Esophagus squamous epithelium (tissue), 5 donors: ENCODE data around the gene ITIH1. TPM values are rescaled to one million over a fixed set of nuclear protein-coding genes. Genes with fewer than 3 reads are reported as not detected.

ENCODE experiments used
- DNase-seq: peaks from one replicate; lab custom pipeline; 2025; lab: John Stamatoyannopoulos, UW
- H3K27ac ChIP-seq, 4 donors: fragments of 200-600 bp; sonication (generic); one replicate each; pipeline ENCODE4 v1.5.1; 2016 to 2019; ENCODE audit warnings: mild to moderate bottlenecking in 1 of 4
- H3K27me3 ChIP-seq, 4 donors: fragments of 200-600 bp; sonication (generic); 1 replicate in 3 of 4; 2 replicates in 1 of 4; pipeline versions ENCODE4 v1.5.1 to v1.6.0; 2017 to 2021; ENCODE audit warnings: antibody characterized with exemption in 1 of 4
- H3K36me3 ChIP-seq, 3 donors: fragments of 200-600 bp; sonication (generic); one replicate each; pipeline ENCODE4 v1.5.1; 2016 to 2019
- H3K4me1 ChIP-seq, 3 donors: fragments of 200-600 bp; sonication (generic); one replicate each; pipeline ENCODE4 v1.5.1; 2017 to 2019
- H3K4me3 ChIP-seq, 4 donors: fragments of 200-600 bp; sonication (generic); 1 replicate in 3 of 4; 2 replicates in 1 of 4; pipeline ENCODE4 v1.5.1; 2016 to 2019; ENCODE audit warnings: mild to moderate bottlenecking in 2 of 4, moderate library complexity in 1 of 4
- H3K9me3 ChIP-seq, 3 donors: fragments of 200-600 bp; sonication (generic); one replicate each; pipeline ENCODE4 v1.5.1; 2016 to 2019
- POLR2A ChIP-seq, 4 donors: fragments of 450-650 bp; IDR thresholded peaks; one replicate each; pipeline ENCODE4 v1.6.1; 2017; ENCODE audit warnings: antibody characterized with exemption in 4 of 4, mild to moderate bottlenecking in 4 of 4, moderate library complexity in 3 of 4
- WGBS, 2 donors: methylation state at CpG; one replicate each; pipeline ENCODE4 v1.1.5; 2018; 5-methylcytosine and 5-hydroxymethylcytosine counted together
- intact Hi-C: fragments of 100-400 bp; cut with DNase I; formaldehyde crosslinking; loops from one replicate; pipeline ENCODE4 v1.15.0; 2022
- total RNA-seq, 4 donors: library from RNA; depleted of rRNA; stranded (reverse); fragments of >200 nt; gene quantifications; one replicate each; pipeline ENCODE4 v1.1.0, GENCODE V29; 2016
- TF ChIP-seq, protein P1 (sequence below), 6 experiments: fragments of 450-650 bp in 4 of 6; fragments of 200-600 bp in 2 of 6; sonication (generic) in 2 of 6; IDR thresholded peaks; one replicate each; pipeline ENCODE4 v1.5.1; 2016 to 2019; ENCODE audit warnings: antibody characterized with exemption in 6 of 6, mild to moderate bottlenecking in 4 of 6, moderate library complexity in 4 of 6
- donor health status: DM: yes; HTN: yes; CAD: no.

ITIH1 gene
- total RNA-seq, 4 donors from 2014 or later, result not detected

DNA sequence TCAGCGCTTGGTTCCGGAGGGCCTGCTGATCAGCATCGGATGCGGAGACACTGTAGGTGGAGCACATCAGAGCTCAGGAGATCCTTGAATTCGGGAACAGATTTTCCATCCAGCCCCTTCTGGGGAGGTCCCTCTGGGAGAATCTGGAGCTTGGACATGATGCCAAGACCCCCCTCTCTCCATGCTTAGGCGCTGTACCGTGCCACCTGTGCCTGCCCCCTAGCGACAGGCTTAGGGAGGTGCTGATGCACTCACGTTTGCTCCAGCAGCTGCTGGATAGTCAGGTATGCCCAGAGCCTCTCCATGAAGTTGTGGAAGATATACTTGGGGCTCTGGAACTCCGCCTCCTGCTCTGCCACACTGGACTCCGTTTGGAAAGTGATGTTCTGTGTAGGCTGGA, 43.3 kb downstream of the ITIH1 start:
- Histone ChIP-seq H3K4me3 (no peak overlapping the region), H3K27ac (no peak overlapping the region), H3K27me3 (no peaks in the 10 kb centered on the region), H3K9me3 (no peaks in the 10 kb centered on the region), H3K4me1 (no peaks in the 10 kb centered on the region), H3K36me3 (peaks cover 0 to 17% (median 0%) of the 10 kb centered on the region in 3 donors)
- WGBS, 2 donors, result 57 to 62% methylated on average over 9 of the region's 11 CpGs
- TF ChIP-seq, protein P1, sequence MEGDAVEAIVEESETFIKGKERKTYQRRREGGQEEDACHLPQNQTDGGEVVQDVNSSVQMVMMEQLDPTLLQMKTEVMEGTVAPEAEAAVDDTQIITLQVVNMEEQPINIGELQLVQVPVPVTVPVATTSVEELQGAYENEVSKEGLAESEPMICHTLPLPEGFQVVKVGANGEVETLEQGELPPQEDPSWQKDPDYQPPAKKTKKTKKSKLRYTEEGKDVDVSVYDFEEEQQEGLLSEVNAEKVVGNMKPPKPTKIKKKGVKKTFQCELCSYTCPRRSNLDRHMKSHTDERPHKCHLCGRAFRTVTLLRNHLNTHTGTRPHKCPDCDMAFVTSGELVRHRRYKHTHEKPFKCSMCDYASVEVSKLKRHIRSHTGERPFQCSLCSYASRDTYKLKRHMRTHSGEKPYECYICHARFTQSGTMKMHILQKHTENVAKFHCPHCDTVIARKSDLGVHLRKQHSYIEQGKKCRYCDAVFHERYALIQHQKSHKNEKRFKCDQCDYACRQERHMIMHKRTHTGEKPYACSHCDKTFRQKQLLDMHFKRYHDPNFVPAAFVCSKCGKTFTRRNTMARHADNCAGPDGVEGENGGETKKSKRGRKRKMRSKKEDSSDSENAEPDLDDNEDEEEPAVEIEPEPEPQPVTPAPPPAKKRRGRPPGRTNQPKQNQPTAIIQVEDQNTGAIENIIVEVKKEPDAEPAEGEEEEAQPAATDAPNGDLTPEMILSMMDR (IDR thresholded peaks at IDR 0.05), result peak in 4 of 6 experiments; percentile 9 to 45 (median 29)
- no peak for TF ChIP-seq POLR2A (IDR thresholded peaks at IDR 0.05)
- intact Hi-C loops, result no loop called here
- no peak for DNase-seq

GRCh38 chr3:52822363-52822762, 45.0 kb downstream of the ITIH1 start:
- Histone ChIP-seq H3K9me3 (no peaks in the 10 kb centered on the region), H3K4me1 (no peaks in the 10 kb centered on the region), H3K27me3 (no peaks in the 10 kb centered on the region), H3K36me3 (peaks cover 0 to 17% (median 0%) of the 10 kb centered on the region in 3 donors), H3K27ac (no peak overlapping the region), H3K4me3 (no peak overlapping the region)
- intact Hi-C loops, result no loop called here
- WGBS, 2 donors, result 84 to 87% methylated on average over 3 to 5 of the region's 5 CpGs
- TF ChIP-seq POLR2A (IDR thresholded peaks at IDR 0.05), result no peak
- TF ChIP-seq, protein P1 (IDR thresholded peaks at IDR 0.05), result no peak
- no peak for DNase-seq

DNA sequence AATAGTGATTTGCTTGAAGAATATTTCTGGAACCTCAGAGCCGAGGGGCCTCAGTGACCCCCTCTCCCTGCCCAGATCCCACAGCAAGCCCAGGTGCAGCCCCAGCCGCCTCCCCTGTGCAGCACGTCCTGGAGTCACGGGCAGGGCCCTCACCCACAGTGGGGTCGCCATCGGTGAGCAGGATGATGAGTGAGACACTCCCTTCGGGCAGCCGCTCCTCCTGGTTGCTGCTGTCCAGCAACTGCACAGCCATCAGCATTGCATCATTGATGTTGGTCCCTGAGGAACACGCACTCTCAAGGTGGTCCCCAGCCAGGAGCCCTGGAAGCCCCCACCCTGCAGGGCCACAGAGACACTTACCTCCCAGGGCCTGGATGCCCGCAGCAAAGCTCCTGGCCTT, 46.6 kb downstream of the ITIH1 start:
- intact Hi-C loops, result no loop called here
- no CpG with 5 or more reads among the region's 10 CpGs for WGBS, 2 donors

GRCh38 chr3:52827441-52827840, 50.0 kb downstream of the ITIH1 start:
- 59 to 78% methylated on average over 4 to 5 of the region's 9 CpGs for WGBS, 2 donors
- Histone ChIP-seq H3K27me3 (no peaks in the 10 kb centered on the region), H3K9me3 (no peaks in the 10 kb centered on the region), H3K4me3 (no peak overlapping the region), H3K4me1 (peaks cover 0 to 24% (median 19%) of the 10 kb centered on the region in 3 donors), H3K36me3 (peaks cover 0 to 17% (median 0%) of the 10 kb centered on the region in 3 donors), H3K27ac (no peak overlapping the region)
- DNase-seq, result no peak
- TF ChIP-seq, protein P1 (IDR thresholded peaks at IDR 0.05), result no peak
- TF ChIP-seq POLR2A (IDR thresholded peaks at IDR 0.05), result no peak
- intact Hi-C loops, result no loop called here

More for the DNA sequence above, 46.6 kb downstream of the ITIH1 start:
- Histone ChIP-seq H3K4me3 (no peak overlapping the region), H3K27me3 (no peaks in the 10 kb centered on the region), H3K9me3 (no peaks in the 10 kb centered on the region), H3K27ac (no peak overlapping the region), H3K36me3 (peaks cover 0 to 17% (median 0%) of the 10 kb centered on the region in 3 donors), H3K4me1 (no peaks in the 10 kb centered on the region)
- TF ChIP-seq, protein P1 (IDR thresholded peaks at IDR 0.05), result no peak
- no peak for TF ChIP-seq POLR2A (IDR thresholded peaks at IDR 0.05)
- no peak for DNase-seq

DNA sequence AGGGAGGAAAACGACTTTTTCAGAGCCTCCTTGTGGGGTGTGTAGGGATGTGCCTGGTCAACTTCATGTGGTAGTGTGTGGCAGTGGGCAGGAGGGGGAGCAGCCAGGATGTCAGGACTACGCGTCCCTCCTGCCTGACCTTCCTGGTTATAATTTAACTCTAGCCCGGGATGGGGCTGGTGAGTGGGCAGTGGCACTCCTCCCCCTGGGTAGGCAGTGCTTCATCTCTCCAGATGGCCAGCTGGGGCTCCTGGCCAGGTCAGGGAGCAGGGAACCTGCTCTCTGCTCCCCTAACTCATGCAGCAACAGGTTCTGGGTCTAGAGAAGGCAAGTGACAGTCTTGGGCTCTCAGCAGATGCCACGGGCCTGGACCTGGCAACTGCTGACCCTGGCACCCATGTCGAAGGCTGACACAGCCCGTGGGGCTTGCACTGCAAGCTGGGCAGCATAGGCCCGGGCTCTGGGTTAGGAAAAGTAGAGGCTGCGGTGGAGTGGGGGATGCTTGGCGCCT, 50.5 kb downstream of the ITIH1 start:
- Histone ChIP-seq H3K4me3 (no peak overlapping the region), H3K36me3 (peaks cover 0 to 13% (median 0%) of the 10 kb centered on the region in 3 donors), H3K9me3 (no peaks in the 10 kb centered on the region), H3K4me1 (peaks cover 0 to 29% (median 19%) of the 10 kb centered on the region in 3 donors), H3K27ac (no peak overlapping the region), H3K27me3 (no peaks in the 10 kb centered on the region)
- DNase-seq, result no peak
- TF ChIP-seq POLR2A (IDR thresholded peaks at IDR 0.05), result no peak
- TF ChIP-seq, protein P1 (IDR thresholded peaks at IDR 0.05), result no peak
- intact Hi-C loops, result no loop called here
- WGBS, 2 donors, result 60 to 87% methylated on average over 3 to 5 of the region's 10 CpGs
